ENCODE results near the gene FAM117B. TPM values are rescaled to one million over a fixed set of nuclear protein-coding genes. Genes with fewer than 3 reads are reported as not detected.

FAM117B gene
- total RNA-seq (10 to 100 TPM; 46.8 to 50.4 TPM), total RNA-seq (13.3 to 113 (median 59.9) reads per million in 172 experiments)
- 15.0 TPM for polyA plus RNA-seq (2013, experiment 1 of 2)
- 15.0 TPM for polyA plus RNA-seq (2013, experiment 2 of 2)

- H3K27ac ChIP-seq (ENCODE audit: low read depth in 1 of 2, low read length in 2 of 2): peak within 1 kb of the TSS; percentile 89 to 96
- H3K4me1 Mint-ChIP-seq (ENCODE audit: low read depth): peaks cover 56% of the 10 kb centered on the region
- POLR2A ChIA-PET: interaction anchor here (0.5 to 5.4 kb wide), 52 partner anchors 9 to 1745 kb away, joined by 3 to 103 read pairs (median 4); partner anchors contain the start of genes CARF, CFLAR, CTLA4 and CYP20A1
- intact Hi-C loops (cut with DNase I, micrococcal nuclease): loop anchor here (1.0 to 10.0 kb wide), 11 partner anchors 38 to 850 kb away; partner anchors contain the start of genes ALS2 (in 1 of the 2), BMPR2 (in 1 of the 2), CARF (in 1 of the 2) and CYP20A1 (in 1 of the 2)
- H3K4me3 ChIP-seq (ENCODE audit: low read length): peak within 1 kb of the TSS; percentile 86
- H3K27me3 Mint-ChIP-seq: no peaks in the 10 kb centered on the region
- H3K36me3 Mint-ChIP-seq (ENCODE audit: low read depth): peaks cover 27% of the 10 kb centered on the region
- ATAC-seq (ENCODE audit: poor library complexity) (peak; percentile 87), DNase-seq (peak; percentile 97 to 99 (median 98))
- no peaks in the 10 kb centered on the region for H3K27me3 ChIP-seq (ENCODE audit: control insufficient read depth in 1 of 2, insufficient read depth in 2 of 2, low read length in 2 of 2)
- no peaks in the 10 kb centered on the region for H3K9me3 Mint-ChIP-seq
- H3K9me3 ChIP-seq (ENCODE audit: control insufficient read depth in 1 of 2, insufficient read depth in 1 of 2, low read length in 2 of 2): no peaks in the 10 kb centered on the region
- no peaks in the 10 kb centered on the region for H3K36me3 ChIP-seq (ENCODE audit: insufficient read depth, low read length)
- CTCF ChIA-PET: interaction anchor here (0.8 to 2.2 kb wide), 6 partner anchors 9 to 604 kb away, joined by 3 to 5 read pairs (median 4); partner anchors contain the start of gene CYP20A1
- TF ChIP-seq, protein P1, sequence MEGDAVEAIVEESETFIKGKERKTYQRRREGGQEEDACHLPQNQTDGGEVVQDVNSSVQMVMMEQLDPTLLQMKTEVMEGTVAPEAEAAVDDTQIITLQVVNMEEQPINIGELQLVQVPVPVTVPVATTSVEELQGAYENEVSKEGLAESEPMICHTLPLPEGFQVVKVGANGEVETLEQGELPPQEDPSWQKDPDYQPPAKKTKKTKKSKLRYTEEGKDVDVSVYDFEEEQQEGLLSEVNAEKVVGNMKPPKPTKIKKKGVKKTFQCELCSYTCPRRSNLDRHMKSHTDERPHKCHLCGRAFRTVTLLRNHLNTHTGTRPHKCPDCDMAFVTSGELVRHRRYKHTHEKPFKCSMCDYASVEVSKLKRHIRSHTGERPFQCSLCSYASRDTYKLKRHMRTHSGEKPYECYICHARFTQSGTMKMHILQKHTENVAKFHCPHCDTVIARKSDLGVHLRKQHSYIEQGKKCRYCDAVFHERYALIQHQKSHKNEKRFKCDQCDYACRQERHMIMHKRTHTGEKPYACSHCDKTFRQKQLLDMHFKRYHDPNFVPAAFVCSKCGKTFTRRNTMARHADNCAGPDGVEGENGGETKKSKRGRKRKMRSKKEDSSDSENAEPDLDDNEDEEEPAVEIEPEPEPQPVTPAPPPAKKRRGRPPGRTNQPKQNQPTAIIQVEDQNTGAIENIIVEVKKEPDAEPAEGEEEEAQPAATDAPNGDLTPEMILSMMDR (IDR thresholded peaks at IDR 0.05): no peak
- peak within 1 kb of the TSS; percentile 98 for H3K27ac Mint-ChIP-seq
- H3K4me3 Mint-ChIP-seq: peak within 1 kb of the TSS; percentile 95
- H3K4me1 ChIP-seq (ENCODE audit: insufficient read depth, low read length): peaks cover 34% of the 10 kb centered on the region
These were observed at the start of gene FAM117B for GRCh38 chr2:202634556-202635427. FAM117B (plus strand) TSS chr2:202634969; CDS start chr2:202635188, 219 bp downstream.

GRCh38 chr2:202588647-202589581, 45.9 kb upstream of the FAM117B start:
- DNase-seq (peak; percentile 42 to 87 (median 64)), ATAC-seq (ENCODE audit: poor library complexity) (peak; percentile 99)
- TF ChIP-seq, protein P1 (IDR thresholded peaks at IDR 0.05): peak; percentile 80
- Histone ChIP-seq H3K36me3 (ENCODE audit: insufficient read depth, low read length) (no peaks in the 10 kb centered on the region), H3K4me3 (ENCODE audit: low read length) (no peak overlapping the region), H3K27me3 (ENCODE audit: control insufficient read depth in 1 of 2, insufficient read depth in 2 of 2, low read length in 2 of 2) (peaks cover 0 to 2% of the 10 kb centered on the region in 2 experiments), H3K27ac (ENCODE audit: low read depth in 1 of 2, low read length in 2 of 2) (no peak overlapping the region), H3K9me3 (ENCODE audit: control insufficient read depth in 1 of 2, insufficient read depth in 1 of 2, low read length in 2 of 2) (peaks cover 0 to 5% of the 10 kb centered on the region in 2 experiments), H3K4me1 (ENCODE audit: insufficient read depth, low read length) (peaks cover 10% of the 10 kb centered on the region)
- intact Hi-C loops (cut with DNase I, micrococcal nuclease): loop anchor here (1.0 to 5.0 kb wide), 7 partner anchors 40 to 282 kb away; partner anchors contain the start of gene ICA1L (in 1 of the 2)
- no peak overlapping the region for H3K27ac Mint-ChIP-seq
- H3K9me3 Mint-ChIP-seq: no peaks in the 10 kb centered on the region
- POLR2A ChIA-PET: interaction anchor here (0.6 to 2.8 kb wide), 8 partner anchors 40 to 282 kb away, joined by 3 to 20 read pairs (median 6); partner anchors contain the start of genes FAM117B and ICA1L
- peaks cover 8% of the 10 kb centered on the region for H3K4me1 Mint-ChIP-seq (ENCODE audit: low read depth)
- H3K27me3 Mint-ChIP-seq: no peaks in the 10 kb centered on the region
- CTCF ChIA-PET: interaction anchor here (0.6 to 2.1 kb wide), 10 partner anchors 14 to 281 kb away, joined by 3 to 9 read pairs (median 4); no protein-coding TSS in a partner anchor
- no peaks in the 10 kb centered on the region for H3K36me3 Mint-ChIP-seq (ENCODE audit: low read depth)
- H3K4me3 Mint-ChIP-seq: no peak overlapping the region
